Cardiac muscle cell (in vitro differentiated cells and primary cell): Measurements from ENCODE around the gene CBFA2T2. TPM values are rescaled to one million over a fixed set of nuclear protein-coding genes. Genes with fewer than 3 reads are reported as not detected.

Source experiments
- DNase-seq, 2 donors: peaks; one replicate each; pipeline versions ENCODE4 v3.0.0 to v3.0.0-alpha.2; 2010 to 2017; ENCODE audit warnings: low read depth in 1 of 2, low spot score in 1 of 2
- H3K27ac ChIP-seq: fragments of 200-600 bp; sonication (generic); 2 replicates; pipeline ENCODE4 v1.5.1; 2016
- H3K27me3 ChIP-seq: fragments of 200-600 bp; sonication (generic); 2 replicates; pipeline ENCODE4 v1.6.0; 2016; ENCODE audit warnings: control low read depth
- H3K36me3 ChIP-seq: fragments of 200-600 bp; sonication (generic); 2 replicates; pipeline ENCODE4 v1.5.1; 2016; ENCODE audit warnings: control low read depth
- H3K4me1 ChIP-seq: fragments of 200-600 bp; sonication (generic); 2 replicates; pipeline ENCODE4 v1.8.1; 2017; ENCODE audit warnings: low read depth, mild to moderate bottlenecking, mixed run types
- H3K4me3 ChIP-seq: fragments of 200-600 bp; sonication (generic); 2 replicates; pipeline ENCODE4 v1.5.1; 2016; ENCODE audit warnings: mild to moderate bottlenecking
- H3K9me3 ChIP-seq: fragments of 200-600 bp; sonication (generic); 2 replicates; pipeline ENCODE4 v1.5.1; 2017; ENCODE audit warnings: low read depth, mild to moderate bottlenecking, control low read depth
- CTCF ChIP-seq: IDR thresholded peaks from 2 replicates; pipeline ENCODE4 v1.5.1; 2012; ENCODE audit warnings: low read depth, mild to moderate bottlenecking, low read length
- polyA plus RNA-seq: library from polyadenylated mRNA; unstranded; fragments of >200 nt; fragmentation: Nextera tagmentation; extraction: Ambion mirVana; gene quantifications from 2 replicates; pipeline ENCODE4 v1.2.1, GENCODE V29; 2016
- total RNA-seq: library from RNA; depleted of rRNA; stranded (reverse); fragments of >200 nt; gene quantifications from 2 replicates; pipeline ENCODE4 v1.2.3, GENCODE V29; 2016

CBFA2T2 gene
- total and polyA plus RNA-seq, 2 experiments from 2014 or later = 36.7 to 53.1 TPM

DNA sequence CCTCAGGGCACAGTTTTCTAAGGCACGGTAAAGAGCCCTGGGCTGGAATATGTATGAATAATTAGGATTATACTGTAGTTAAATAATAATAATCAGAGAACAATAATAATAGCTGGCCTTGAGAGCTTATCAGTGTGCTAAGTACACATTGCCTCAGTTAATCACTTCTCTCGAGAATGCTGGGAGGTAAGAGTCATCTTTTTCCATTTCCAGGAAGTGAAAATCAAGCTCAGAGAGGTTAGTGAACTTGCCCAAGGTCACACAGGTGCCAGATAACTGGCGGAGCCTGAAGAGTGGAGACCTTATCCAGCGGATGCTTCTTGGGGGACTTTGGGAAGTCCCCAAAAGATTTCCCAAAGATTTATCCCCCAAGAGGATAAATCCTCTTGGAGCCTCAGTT lies 19.4 kb upstream of the CBFA2T2 start:
- Histone ChIP-seq H3K27ac (no peak overlapping the region), H3K9me3 (no peaks in the 10 kb centered on the region), H3K4me1 (no peaks in the 10 kb centered on the region), H3K36me3 (no peaks in the 10 kb centered on the region), H3K4me3 (no peak overlapping the region), H3K27me3 (no peaks in the 10 kb centered on the region)
- no peak for TF ChIP-seq CTCF
- DNase-seq = no peak

DNA sequence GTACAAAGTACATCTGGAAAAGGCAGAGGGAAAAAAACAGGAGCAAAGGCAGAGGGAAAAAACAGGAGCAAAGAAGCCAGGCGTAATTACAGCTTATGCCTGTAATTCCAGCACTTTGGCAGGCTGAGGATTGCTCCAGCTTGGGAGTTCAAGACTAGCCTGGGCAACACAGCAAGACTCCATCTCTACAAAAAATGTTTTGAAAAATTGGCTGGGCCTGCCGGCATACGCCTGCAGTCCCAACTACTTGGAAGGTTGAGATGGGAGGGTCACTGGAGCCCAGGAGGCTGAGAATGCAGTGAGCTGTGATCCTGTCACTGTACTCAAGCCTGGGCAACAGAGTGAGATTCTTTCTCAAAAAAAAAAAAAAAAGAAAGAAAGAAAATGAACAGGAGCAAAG lies 19.0 kb upstream of the CBFA2T2 start:
- Histone ChIP-seq H3K36me3 (no peaks in the 10 kb centered on the region), H3K27me3 (no peaks in the 10 kb centered on the region), H3K4me1 (no peaks in the 10 kb centered on the region), H3K27ac (no peak overlapping the region), H3K4me3 (no peak overlapping the region), H3K9me3 (no peaks in the 10 kb centered on the region)
- no peak for TF ChIP-seq CTCF
- DNase-seq = no peak

DNA sequence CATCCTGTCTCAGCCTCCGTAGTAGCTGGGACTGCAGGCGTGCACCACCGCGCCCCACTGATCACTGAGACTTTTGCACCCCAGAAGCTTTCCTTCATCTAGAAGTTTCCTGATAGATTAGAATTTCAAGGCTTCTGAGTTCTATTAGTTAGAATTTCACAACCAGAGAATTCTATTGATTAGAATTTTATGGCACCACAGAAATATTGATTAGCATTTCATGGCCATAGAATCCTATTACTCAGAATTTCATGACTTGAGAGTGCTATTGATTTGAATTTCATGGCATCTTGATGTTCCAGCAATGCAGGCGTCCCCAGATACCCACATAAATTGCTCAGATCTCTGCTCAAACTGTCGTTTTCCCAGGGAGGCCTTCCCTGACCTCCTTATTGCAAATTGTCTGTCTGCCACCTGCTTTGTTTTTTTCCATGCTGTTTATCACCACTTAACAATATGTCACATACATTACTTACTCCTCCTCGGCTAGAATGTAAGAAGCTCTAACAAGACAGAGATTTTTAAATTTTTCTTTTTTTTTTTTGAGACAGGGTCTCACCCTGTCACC lies 16.9 kb upstream of the CBFA2T2 start:
- no peak overlapping the region for H3K4me3 ChIP-seq
- no peaks in the 10 kb centered on the region for H3K4me1 ChIP-seq
- no peak overlapping the region for H3K27ac ChIP-seq
- no peaks in the 10 kb centered on the region for H3K36me3 ChIP-seq
- no peaks in the 10 kb centered on the region for H3K9me3 ChIP-seq
- no peak for DNase-seq
- no peaks in the 10 kb centered on the region for H3K27me3 ChIP-seq
- no peak for TF ChIP-seq CTCF

DNA sequence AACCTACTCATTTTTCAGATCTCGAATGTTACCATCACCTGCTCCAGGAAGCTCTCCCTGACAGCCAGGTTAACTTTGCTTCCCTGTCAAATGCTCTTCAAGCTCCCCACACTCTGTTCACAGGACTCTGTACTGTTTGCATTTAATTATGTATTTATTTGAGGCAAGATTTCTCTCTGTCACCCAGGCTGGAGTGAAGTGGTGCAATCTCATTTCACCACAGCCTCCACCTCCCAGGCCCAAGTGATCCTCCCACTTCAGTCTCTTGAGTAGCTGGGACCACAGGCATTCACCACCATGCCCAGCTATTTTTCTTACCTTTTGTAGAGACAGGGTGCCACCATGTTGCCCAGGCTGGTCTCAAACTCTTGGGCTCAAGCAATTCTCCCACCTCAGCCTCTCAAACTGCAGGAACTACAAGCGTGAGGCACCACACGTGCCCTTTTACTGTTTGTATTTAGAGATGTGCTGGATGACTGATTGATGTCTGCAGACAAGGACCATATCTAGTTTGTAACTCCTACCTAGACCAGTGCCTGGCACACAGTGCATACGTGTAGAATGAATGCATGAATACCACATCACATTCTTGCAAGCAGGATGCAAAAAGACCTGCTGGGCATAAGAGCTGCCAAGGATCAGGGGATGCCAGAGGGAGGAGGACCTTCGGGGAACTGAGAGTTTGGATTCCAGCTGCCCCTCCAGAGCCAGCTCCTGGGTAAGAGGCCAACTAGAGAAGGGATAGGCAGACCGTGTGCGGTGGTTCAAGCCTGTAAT lies 15.6 kb upstream of the CBFA2T2 start:
- no peaks in the 10 kb centered on the region for H3K4me1 ChIP-seq
- peak in 1 of 2 donors; percentile 20 for DNase-seq
- no peak overlapping the region for H3K27ac ChIP-seq
- H3K9me3 ChIP-seq = no peaks in the 10 kb centered on the region
- no peaks in the 10 kb centered on the region for H3K36me3 ChIP-seq
- TF ChIP-seq CTCF = no peak
- no peak overlapping the region for H3K4me3 ChIP-seq
- H3K27me3 ChIP-seq = no peaks in the 10 kb centered on the region

- H3K27me3 ChIP-seq = no peaks in the 10 kb centered on the region
- no peak for TF ChIP-seq CTCF
- no peaks in the 10 kb centered on the region for H3K9me3 ChIP-seq
- no peaks in the 10 kb centered on the region for H3K4me1 ChIP-seq
- no peaks in the 10 kb centered on the region for H3K36me3 ChIP-seq
- H3K4me3 ChIP-seq = no peak overlapping the region
- H3K27ac ChIP-seq = no peak overlapping the region
- no peak for DNase-seq
Observed at GRCh38 chr20:33474963-33475362, 14.9 kb upstream of the CBFA2T2 start.
